ENCODE measurements around the gene CYTH4. TPM values are rescaled to one million over a fixed set of nuclear protein-coding genes. Genes with fewer than 3 reads are reported as not detected.

Gene CYTH4
- polyA plus RNA-seq, 1 donor from 2014 or later = not detected

- Histone ChIP-seq H3K4me3 (ENCODE audit: low read length) (no peak overlapping the region), H3F3A (ENCODE audit: insufficient read depth, low read length, poor library complexity, severe bottlenecking) (no peaks in the 10 kb centered on the region), H3K9ac (ENCODE audit: low read length) (no peak overlapping the region), H3K27ac (ENCODE audit: low read length) (no peak overlapping the region), H2AFZ (ENCODE audit: low read depth, low read length) (no peak overlapping the region), H3K4me2 (ENCODE audit: low read length) (no peak overlapping the region), H3K36me3 (ENCODE audit: insufficient read depth, low read length) (no peaks in the 10 kb centered on the region), H4K20me1 (ENCODE audit: insufficient read depth) (no peaks in the 10 kb centered on the region), H3K27me3 (ENCODE audit: insufficient read depth, low read depth, low read length) (no peaks in the 10 kb centered on the region), H3K79me2 (replicated peaks; ENCODE audit: insufficient read depth, low read length) (no peaks in the 10 kb centered on the region), H3K9me2 (ENCODE audit: insufficient read depth, low read length) (no peaks in the 10 kb centered on the region), H3K9me3 (ENCODE audit: low read length) (no peaks in the 10 kb centered on the region)
- no peak for TF ChIP-seq EP300 (conservative IDR thresholded peaks at IDR 0.05; ENCODE audit: poor library complexity, severe bottlenecking)
- no peak for TF ChIP-seq EZH2 (IDR thresholded peaks at IDR 0.05; ENCODE audit: borderline replicate concordance, insufficient read depth, low read length, poor library complexity, severe bottlenecking)
- TF ChIP-seq TAF1 (IDR thresholded peaks at IDR 0.05; ENCODE audit: low read depth) = no peak
- no peak for TF ChIP-seq MXI1 (conservative IDR thresholded peaks at IDR 0.05; ENCODE audit: poor library complexity, severe bottlenecking)
- no peak for TF ChIP-seq SMC3 (conservative IDR thresholded peaks at IDR 0.05; ENCODE audit: poor library complexity)
- no peak for TF ChIP-seq REST (IDR thresholded peaks at IDR 0.05; ENCODE audit: borderline replicate concordance)
- no peak for TF ChIP-seq RAD21 (conservative IDR thresholded peaks at IDR 0.05)
- TF ChIP-seq CTCF (IDR thresholded peaks at IDR 0.05; ENCODE audit: poor library complexity, severe bottlenecking) = no peak
- no peak for TF ChIP-seq POLR2AphosphoS5 (IDR thresholded peaks at IDR 0.05)
These were observed 39.9 kb upstream of the CYTH4 start for GRCh38 chr22:37242395-37242918.

GRCh38 chr22:37243402-37244113 lies 38.8 kb upstream of the CYTH4 start:
- Histone ChIP-seq H4K20me1 (ENCODE audit: insufficient read depth) (no peaks in the 10 kb centered on the region), H3K36me3 (ENCODE audit: insufficient read depth, low read length) (no peaks in the 10 kb centered on the region), H3K27ac (ENCODE audit: low read length) (no peak overlapping the region), H3K27me3 (ENCODE audit: insufficient read depth, low read depth, low read length) (no peaks in the 10 kb centered on the region), H3K9ac (ENCODE audit: low read length) (no peak overlapping the region), H2AFZ (ENCODE audit: low read depth, low read length) (no peak overlapping the region), H3K4me3 (ENCODE audit: low read length) (no peak overlapping the region), H3F3A (ENCODE audit: insufficient read depth, low read length, poor library complexity, severe bottlenecking) (no peaks in the 10 kb centered on the region), H3K9me3 (ENCODE audit: low read length) (no peaks in the 10 kb centered on the region), H3K9me2 (ENCODE audit: insufficient read depth, low read length) (no peaks in the 10 kb centered on the region), H3K79me2 (replicated peaks; ENCODE audit: insufficient read depth, low read length) (no peaks in the 10 kb centered on the region), H3K4me2 (ENCODE audit: low read length) (no peak overlapping the region)
- TF ChIP-seq CTCF (IDR thresholded peaks at IDR 0.05; ENCODE audit: poor library complexity, severe bottlenecking) = no peak
- TF ChIP-seq REST (IDR thresholded peaks at IDR 0.05; ENCODE audit: borderline replicate concordance) = no peak
- no peak for TF ChIP-seq EP300 (conservative IDR thresholded peaks at IDR 0.05; ENCODE audit: poor library complexity, severe bottlenecking)
- no peak for TF ChIP-seq TAF1 (IDR thresholded peaks at IDR 0.05; ENCODE audit: low read depth)
- TF ChIP-seq MXI1 (conservative IDR thresholded peaks at IDR 0.05; ENCODE audit: poor library complexity, severe bottlenecking) = no peak
- TF ChIP-seq SMC3 (conservative IDR thresholded peaks at IDR 0.05; ENCODE audit: poor library complexity) = no peak
- TF ChIP-seq POLR2AphosphoS5 (IDR thresholded peaks at IDR 0.05) = no peak
- no peak for TF ChIP-seq EZH2 (IDR thresholded peaks at IDR 0.05; ENCODE audit: borderline replicate concordance, insufficient read depth, low read length, poor library complexity, severe bottlenecking)

All from neural cell (in vitro differentiated cells).